Smooth muscle cell (in vitro differentiated cells): ENCODE measurements around the gene FAM3D. TPM values are rescaled to one million over a fixed set of nuclear protein-coding genes. Genes with fewer than 3 reads are reported as not detected.
A peak's percentile ranks its signal among the peaks of the same experiment; 100 is the strongest.

Experiments
- DNase-seq: peaks from one replicate; lab custom pipeline; 2025; ENCODE audit not compliant: unreplicated experiment; lab: John Stamatoyannopoulos, UW
- H2AFZ ChIP-seq: fragments of 200-600 bp; sonication (generic); 2 replicates; pipeline ENCODE4 v1.6.0; 2016; ENCODE audit warnings: antibody characterized with exemption, low read depth, mild to moderate bottlenecking
- H3F3A ChIP-seq: fragments of 200-600 bp; sonication (generic); 2 replicates; pipeline ENCODE4 v1.6.0; 2017; ENCODE audit warnings: antibody characterized with exemption, low read depth
- H3K27ac ChIP-seq: fragments of 200-600 bp; sonication (generic); 2 replicates; pipeline ENCODE4 v1.5.1; 2016; ENCODE audit warnings: low read depth, mild to moderate bottlenecking
- H3K27me3 ChIP-seq: fragments of 200-600 bp; sonication (generic); 2 replicates; pipeline ENCODE4 v1.6.1; 2016; ENCODE audit warnings: low read depth, mild to moderate bottlenecking
- H3K36me3 ChIP-seq: fragments of 200-600 bp; sonication (generic); 2 replicates; pipeline ENCODE4 v1.5.1; 2016; ENCODE audit warnings: low read depth
- H3K4me1 ChIP-seq: fragments of 200-600 bp; sonication (generic); 2 replicates; pipeline ENCODE4 v1.5.1; 2016; ENCODE audit warnings: low read depth
- H3K4me2 ChIP-seq: fragments of 200-600 bp; sonication (generic); 2 replicates; pipeline ENCODE4 v1.6.0; 2016; ENCODE audit warnings: mild to moderate bottlenecking
- H3K4me3 ChIP-seq: fragments of 200-600 bp; sonication (generic); 2 replicates; pipeline ENCODE4 v1.5.1; 2016; ENCODE audit warnings: mild to moderate bottlenecking
- H3K79me2 ChIP-seq: fragments of 200-600 bp; sonication (generic); 2 replicates; pipeline ENCODE4 v1.6.0; 2016; ENCODE audit warnings: low read depth, mild to moderate bottlenecking
- H3K9ac ChIP-seq: fragments of 200-600 bp; sonication (generic); 2 replicates; pipeline ENCODE4 v1.6.0; 2016; ENCODE audit warnings: low read depth
- H3K9me3 ChIP-seq: fragments of 200-600 bp; sonication (generic); replicated peaks from 2 replicates; pipeline ENCODE4 v1.5.1; 2016; ENCODE audit warnings: low read depth
- H4K20me1 ChIP-seq: fragments of 200-600 bp; sonication (generic); 2 replicates; pipeline ENCODE4 v1.6.0; 2016; ENCODE audit warnings: low read depth
- WGBS: methylation state at CpG from one replicate; pipeline ENCODE4 v1.1.7; 2016; ENCODE audit warnings: low lambda C conversion rate; 5-methylcytosine and 5-hydroxymethylcytosine counted together
- polyA plus RNA-seq: library from polyadenylated mRNA; unstranded; fragments of >200 nt; fragmentation: Nextera tagmentation; extraction: Ambion mirVana; gene quantifications from 2 replicates; pipeline ENCODE4 v1.2.1, GENCODE V29; 2016
- total RNA-seq: library from RNA; depleted of rRNA; stranded (reverse); fragments of >200 nt; gene quantifications from 2 replicates; pipeline ENCODE4 v1.2.3, GENCODE V29; 2014
- TF ChIP-seq, protein P1 (sequence below): fragments of 200-600 bp; sonication (generic); IDR thresholded peaks from 2 replicates; pipeline ENCODE4 v1.5.1; 2017; ENCODE audit warnings: borderline replicate concordance, mild to moderate bottlenecking, antibody characterized with exemption; ENCODE audit not compliant: insufficient read depth, poor library complexity, severe bottlenecking

The FAM3D gene
- total and polyA plus RNA-seq, 2 experiments from 2014 or later = 0.18 to 0.33 TPM

DNA sequence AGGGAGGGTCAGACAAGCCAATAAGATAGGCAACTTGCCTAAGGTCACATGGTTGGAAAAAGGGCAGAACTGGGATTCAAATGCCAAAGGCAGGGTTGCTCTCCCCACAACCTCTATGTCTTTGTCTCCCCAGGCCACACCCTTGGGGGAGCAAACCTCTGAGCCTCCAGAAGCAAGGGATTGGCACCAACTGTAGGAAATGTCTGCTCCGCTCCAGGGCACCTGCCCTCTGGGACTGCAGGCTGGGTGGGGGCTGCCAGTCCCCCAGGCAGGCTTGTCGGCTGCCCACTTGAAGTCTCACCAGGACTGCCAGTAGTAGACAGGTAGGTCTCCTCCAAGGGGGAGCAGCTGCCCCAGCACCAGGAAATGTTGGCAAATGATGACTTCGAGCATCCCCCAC lies 2.0 kb downstream of the FAM3D start:
- Histone ChIP-seq H3K4me1 (no peaks in the 10 kb centered on the region), H3F3A (no peaks in the 10 kb centered on the region), H3K9ac (no peak overlapping the region), H3K79me2 (no peaks in the 10 kb centered on the region), H3K9me3 (no peaks in the 10 kb centered on the region), H3K4me3 (no peak overlapping the region), H3K4me2 (no peak overlapping the region), H3K36me3 (no peaks in the 10 kb centered on the region), H4K20me1 (no peaks in the 10 kb centered on the region), H3K27me3 (no peaks in the 10 kb centered on the region), H2AFZ (no peak overlapping the region), H3K27ac (no peak overlapping the region)
- no peak for DNase-seq
- TF ChIP-seq, protein P1, sequence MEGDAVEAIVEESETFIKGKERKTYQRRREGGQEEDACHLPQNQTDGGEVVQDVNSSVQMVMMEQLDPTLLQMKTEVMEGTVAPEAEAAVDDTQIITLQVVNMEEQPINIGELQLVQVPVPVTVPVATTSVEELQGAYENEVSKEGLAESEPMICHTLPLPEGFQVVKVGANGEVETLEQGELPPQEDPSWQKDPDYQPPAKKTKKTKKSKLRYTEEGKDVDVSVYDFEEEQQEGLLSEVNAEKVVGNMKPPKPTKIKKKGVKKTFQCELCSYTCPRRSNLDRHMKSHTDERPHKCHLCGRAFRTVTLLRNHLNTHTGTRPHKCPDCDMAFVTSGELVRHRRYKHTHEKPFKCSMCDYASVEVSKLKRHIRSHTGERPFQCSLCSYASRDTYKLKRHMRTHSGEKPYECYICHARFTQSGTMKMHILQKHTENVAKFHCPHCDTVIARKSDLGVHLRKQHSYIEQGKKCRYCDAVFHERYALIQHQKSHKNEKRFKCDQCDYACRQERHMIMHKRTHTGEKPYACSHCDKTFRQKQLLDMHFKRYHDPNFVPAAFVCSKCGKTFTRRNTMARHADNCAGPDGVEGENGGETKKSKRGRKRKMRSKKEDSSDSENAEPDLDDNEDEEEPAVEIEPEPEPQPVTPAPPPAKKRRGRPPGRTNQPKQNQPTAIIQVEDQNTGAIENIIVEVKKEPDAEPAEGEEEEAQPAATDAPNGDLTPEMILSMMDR = no peak
- 97% methylated on average over 3 of the region's 3 CpGs for WGBS

DNA sequence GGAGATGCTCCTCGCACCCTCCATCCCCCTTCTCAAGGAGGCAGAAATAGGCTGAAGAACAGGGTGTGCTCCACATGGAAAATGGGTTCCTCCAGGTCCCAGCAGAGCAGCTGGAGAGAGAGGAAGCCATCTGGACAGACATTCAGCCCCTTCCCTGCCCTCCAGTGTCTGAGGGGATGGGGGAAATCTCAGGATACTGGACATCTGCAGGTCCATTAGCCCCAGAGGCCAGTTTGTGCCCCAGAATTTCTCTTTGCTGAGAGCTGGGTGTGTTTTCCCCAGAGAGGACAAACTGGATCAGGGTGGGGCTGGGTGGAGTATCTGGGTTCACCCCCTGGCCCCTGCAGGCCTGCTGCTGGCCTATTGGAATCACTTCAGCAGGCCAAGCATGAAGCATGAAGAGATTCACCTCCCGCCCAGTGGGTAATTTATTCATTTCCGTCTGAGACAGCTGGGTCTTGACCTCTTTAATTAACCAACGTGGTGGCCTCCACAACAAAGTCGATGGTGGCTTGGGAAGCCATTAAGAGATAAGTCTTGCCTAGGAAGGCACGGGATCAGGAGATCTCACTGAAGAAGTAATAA lies 4.6 kb downstream of the FAM3D start:
- H3K9ac ChIP-seq = no peak overlapping the region
- no peaks in the 10 kb centered on the region for H3K4me1 ChIP-seq
- no peaks in the 10 kb centered on the region for H3K36me3 ChIP-seq
- DNase-seq = no peak
- H3K4me3 ChIP-seq = no peak overlapping the region
- no peak overlapping the region for H2AFZ ChIP-seq
- H3K9me3 ChIP-seq = no peaks in the 10 kb centered on the region
- no peaks in the 10 kb centered on the region for H3F3A ChIP-seq
- no peak overlapping the region for H3K4me2 ChIP-seq
- TF ChIP-seq, protein P1 = no peak
- no peak overlapping the region for H3K27ac ChIP-seq
- no peaks in the 10 kb centered on the region for H4K20me1 ChIP-seq
- H3K27me3 ChIP-seq = no peaks in the 10 kb centered on the region
- H3K79me2 ChIP-seq = no peaks in the 10 kb centered on the region
- 89% methylated on average over 6 of the region's 6 CpGs for WGBS

DNA sequence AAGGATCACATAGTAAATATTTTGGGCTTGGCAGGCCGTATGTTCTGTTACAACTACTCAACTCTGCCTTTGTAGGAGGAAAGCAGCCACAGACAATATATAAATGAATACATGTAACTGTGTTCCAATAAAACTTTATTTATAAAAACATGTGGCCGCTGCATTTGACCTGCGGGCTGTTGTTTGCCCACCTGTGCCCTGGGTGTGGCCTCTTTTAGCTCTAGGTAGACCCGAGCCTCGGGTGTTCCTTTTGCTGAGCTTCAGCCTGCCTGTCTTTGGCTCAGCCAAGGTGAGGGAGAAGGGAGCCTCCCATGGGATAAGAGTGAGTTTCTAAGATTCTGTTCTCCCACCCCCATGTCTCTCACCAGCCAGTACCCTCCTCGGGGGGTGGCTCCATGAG lies 5.6 kb downstream of the FAM3D start:
- DNase-seq = no peak
- Histone ChIP-seq H3K36me3 (no peaks in the 10 kb centered on the region), H3K27me3 (peaks cover 7% of the 10 kb centered on the region), H3K79me2 (no peaks in the 10 kb centered on the region), H3K27ac (no peak overlapping the region), H3K4me1 (no peaks in the 10 kb centered on the region), H3K9me3 (no peaks in the 10 kb centered on the region), H3F3A (no peaks in the 10 kb centered on the region), H3K9ac (no peak overlapping the region), H3K4me2 (no peak overlapping the region), H2AFZ (no peak overlapping the region), H4K20me1 (no peaks in the 10 kb centered on the region), H3K4me3 (no peak overlapping the region)
- WGBS = 86% methylated on average over 6 of the region's 6 CpGs
- TF ChIP-seq, protein P1 = no peak

DNA sequence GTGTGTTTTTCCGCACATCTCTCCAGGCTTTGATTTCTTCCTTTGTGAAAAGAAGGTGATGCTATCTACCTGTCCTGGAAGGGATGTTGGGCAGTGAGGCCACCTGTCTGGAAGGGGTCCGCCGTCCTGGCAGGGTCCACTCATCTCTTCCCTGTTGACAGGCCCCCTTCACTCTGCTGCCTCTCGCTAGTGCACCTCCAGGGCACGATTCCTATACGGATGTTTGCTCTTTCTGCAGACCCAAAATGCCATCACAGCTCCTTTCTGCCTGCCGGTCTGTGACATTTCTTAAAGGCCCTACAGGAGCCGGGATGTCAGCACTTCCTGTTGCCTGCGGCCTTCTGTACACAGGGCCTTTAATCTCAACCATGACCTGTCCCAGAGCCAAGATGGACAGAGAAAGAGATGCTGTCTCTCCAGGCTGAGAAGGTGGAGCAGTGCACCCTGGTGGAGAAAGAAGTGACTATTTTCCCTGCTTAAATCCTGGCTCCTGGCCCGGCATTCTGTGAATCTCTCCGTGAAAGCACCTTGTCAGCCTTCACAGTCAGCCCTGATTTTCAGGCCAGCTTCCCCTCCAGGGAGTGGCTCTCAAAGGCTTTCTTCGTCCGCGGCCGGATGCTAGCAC lies 7.4 kb downstream of the FAM3D start:
- no peaks in the 10 kb centered on the region for H3K9me3 ChIP-seq
- H3F3A ChIP-seq = no peaks in the 10 kb centered on the region
- no peaks in the 10 kb centered on the region for H3K79me2 ChIP-seq
- no peak overlapping the region for H3K4me3 ChIP-seq
- H2AFZ ChIP-seq = peak overlapping the region; percentile 57
- H3K4me2 ChIP-seq = no peak overlapping the region
- H3K4me1 ChIP-seq = no peaks in the 10 kb centered on the region
- TF ChIP-seq, protein P1 = peak; percentile 24
- no peak for DNase-seq
- H3K27me3 ChIP-seq = peaks cover 14% of the 10 kb centered on the region
- no peaks in the 10 kb centered on the region for H3K36me3 ChIP-seq
- no peaks in the 10 kb centered on the region for H4K20me1 ChIP-seq
- H3K27ac ChIP-seq = no peak overlapping the region
- WGBS = 54% methylated on average over 15 of the region's 15 CpGs
- H3K9ac ChIP-seq = no peak overlapping the region
